Measurements from ENCODE around the gene DNAAF9.

Gene DNAAF9

DNA sequence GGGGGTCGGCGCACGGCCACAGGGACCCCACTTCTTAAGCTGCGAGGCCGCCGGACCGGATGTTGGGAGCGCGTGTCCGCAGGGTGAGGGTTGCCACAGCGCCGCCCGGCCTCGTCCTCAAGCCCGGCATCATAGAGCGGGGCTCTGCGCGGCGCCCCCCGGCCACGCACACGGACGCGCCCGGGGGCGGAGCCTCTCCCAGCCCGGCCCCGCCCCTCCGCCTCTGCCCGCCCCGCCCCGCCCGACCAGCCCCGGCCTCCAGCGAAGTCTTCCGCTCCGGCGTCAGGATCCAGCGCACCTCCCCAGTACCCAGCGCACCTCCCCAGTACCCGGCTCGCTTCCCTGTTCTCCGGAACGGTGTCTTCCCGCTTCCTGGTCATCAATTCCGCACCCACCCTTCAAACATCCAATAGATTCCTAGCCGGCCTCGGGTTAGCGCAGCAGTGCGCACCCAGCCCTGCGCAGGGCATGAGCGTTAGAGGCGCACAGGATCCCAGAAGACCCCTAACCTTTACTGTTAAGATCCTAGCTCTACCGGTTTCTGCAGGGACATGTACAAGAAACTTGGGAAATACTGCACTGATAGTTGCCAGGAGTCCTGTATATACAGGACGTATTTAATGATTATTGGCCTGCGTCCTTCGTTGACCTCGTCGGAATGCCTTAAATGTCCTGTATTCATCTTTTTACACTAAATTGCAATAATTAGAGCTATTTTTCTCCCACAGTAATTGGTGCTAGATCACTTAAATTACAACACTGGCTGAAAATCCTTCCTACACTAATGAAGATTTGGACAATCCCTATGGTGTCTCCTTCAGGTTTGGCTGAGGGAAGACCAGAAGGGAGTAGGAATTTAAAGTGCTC is 535 bp upstream of the DNAAF9 start:
- no peaks in the 10 kb centered on the region for H3K9me3 ChIP-seq (ENCODE audit: control insufficient read depth, low read depth, low read length)
- peaks cover 16% of the 10 kb centered on the region for H3K27me3 ChIP-seq (ENCODE audit: control insufficient read depth, insufficient read depth, low read length)
- peaks cover 7% of the 10 kb centered on the region for H3K4me1 ChIP-seq (ENCODE audit: control insufficient read depth, low read depth, low read length)
- H3K9ac ChIP-seq (ENCODE audit: low read length) = no peak overlapping the region
- H3K4me3 ChIP-seq (ENCODE audit: low read length) = peak overlapping the region; percentile 73
- H3K27ac ChIP-seq (ENCODE audit: low read length) = no peak overlapping the region
- H3K36me3 ChIP-seq (ENCODE audit: control insufficient read depth, low read depth, low read length) = no peaks in the 10 kb centered on the region

DNA sequence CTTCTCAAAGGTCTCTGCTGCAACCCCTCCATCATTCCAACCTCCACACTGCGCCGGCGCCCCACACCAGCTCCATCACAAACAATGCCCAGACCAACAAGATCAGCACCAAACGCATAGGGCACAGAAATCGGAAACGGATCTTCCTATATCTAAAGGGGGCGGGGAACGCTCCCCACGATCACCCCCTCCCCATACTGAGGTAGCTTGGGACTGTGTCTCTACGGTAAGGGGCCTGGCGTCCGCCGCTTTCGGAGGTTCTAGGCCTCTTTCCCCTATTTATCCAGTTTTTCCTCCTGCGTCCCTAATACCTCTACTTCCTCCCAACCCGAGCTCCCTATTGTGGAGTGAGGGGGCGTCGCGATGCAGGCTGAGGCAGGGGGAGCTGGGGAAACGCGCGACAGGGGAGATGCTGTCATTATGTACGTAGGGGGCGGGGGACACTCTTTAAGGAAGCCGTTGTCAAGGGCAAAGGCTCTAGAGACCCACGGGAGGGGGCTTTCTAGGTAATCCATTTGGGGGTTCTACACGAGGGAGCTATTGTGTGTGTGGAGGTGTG is 909 bp downstream of the DNAAF9 start:
- Histone ChIP-seq H3K9ac (ENCODE audit: low read length) (peak overlapping the region; percentile 47), H3K27ac (ENCODE audit: low read length) (no peak overlapping the region), H3K4me3 (ENCODE audit: low read length) (peak overlapping the region; percentile 82), H3K36me3 (ENCODE audit: control insufficient read depth, low read depth, low read length) (no peaks in the 10 kb centered on the region), H3K27me3 (ENCODE audit: control insufficient read depth, insufficient read depth, low read length) (peaks cover 16% of the 10 kb centered on the region), H3K9me3 (ENCODE audit: control insufficient read depth, low read depth, low read length) (no peaks in the 10 kb centered on the region), H3K4me1 (ENCODE audit: control insufficient read depth, low read depth, low read length) (peaks cover 7% of the 10 kb centered on the region)

DNA sequence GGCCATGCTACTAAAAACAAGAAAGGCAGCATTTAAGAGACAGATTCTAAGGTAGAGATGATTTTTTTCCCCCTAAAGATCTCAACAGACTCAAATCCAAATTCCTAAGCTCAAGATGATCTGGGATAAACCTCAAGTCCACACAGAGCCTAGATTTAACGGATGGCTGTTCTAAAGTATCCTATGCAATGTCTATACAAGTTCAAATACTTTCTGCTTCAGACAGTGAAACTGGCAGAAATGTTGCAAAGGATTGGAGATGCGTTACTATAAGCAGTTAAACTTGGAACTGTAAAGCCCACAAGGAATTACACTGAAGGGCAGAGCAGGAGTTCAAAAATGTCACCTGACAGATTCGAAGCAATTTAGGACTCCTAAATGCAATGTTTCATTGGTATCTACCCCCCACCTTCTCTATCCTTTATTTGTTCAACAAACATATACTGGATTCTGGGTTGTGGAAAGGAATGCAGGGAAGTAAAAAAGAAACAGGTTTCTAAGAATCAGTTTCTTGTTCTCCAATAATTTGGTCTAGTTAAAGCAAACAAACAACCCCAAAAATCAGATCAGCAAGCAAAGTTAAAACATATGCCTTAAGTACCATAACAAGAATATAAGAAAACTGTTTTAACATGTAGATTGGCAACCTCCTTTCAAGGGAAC is 1.6 kb downstream of the DNAAF9 start:
- Histone ChIP-seq H3K9ac (ENCODE audit: low read length) (no peak overlapping the region), H3K27me3 (ENCODE audit: control insufficient read depth, insufficient read depth, low read length) (peaks cover 16% of the 10 kb centered on the region), H3K36me3 (ENCODE audit: control insufficient read depth, low read depth, low read length) (no peaks in the 10 kb centered on the region), H3K4me1 (ENCODE audit: control insufficient read depth, low read depth, low read length) (peaks cover 7% of the 10 kb centered on the region), H3K4me3 (ENCODE audit: low read length) (peak overlapping the region; percentile 82), H3K9me3 (ENCODE audit: control insufficient read depth, low read depth, low read length) (no peaks in the 10 kb centered on the region), H3K27ac (ENCODE audit: low read length) (no peak overlapping the region)

DNA sequence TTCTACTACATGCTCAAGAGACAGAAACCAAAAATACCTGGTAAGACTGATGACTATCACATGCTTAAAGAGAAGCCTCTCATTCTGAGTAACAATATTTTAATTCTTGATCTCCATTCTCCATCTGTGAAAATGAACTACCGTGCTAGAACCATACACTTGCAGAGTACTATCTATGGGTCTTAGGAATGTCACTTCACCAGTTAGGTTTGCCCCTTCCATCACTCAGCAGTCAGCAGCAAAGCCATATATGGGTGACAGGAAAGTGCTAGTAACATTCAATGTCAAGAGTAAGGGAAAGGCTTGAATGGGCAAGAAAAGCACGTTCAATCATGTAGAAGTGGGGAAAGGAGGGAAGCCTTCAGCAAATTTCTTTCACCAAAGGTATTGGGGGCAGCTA is 2.3 kb downstream of the DNAAF9 start:
- Histone ChIP-seq H3K27ac (ENCODE audit: low read length) (no peak overlapping the region), H3K4me1 (ENCODE audit: control insufficient read depth, low read depth, low read length) (peaks cover 7% of the 10 kb centered on the region), H3K9ac (ENCODE audit: low read length) (no peak overlapping the region), H3K27me3 (ENCODE audit: control insufficient read depth, insufficient read depth, low read length) (peaks cover 16% of the 10 kb centered on the region), H3K9me3 (ENCODE audit: control insufficient read depth, low read depth, low read length) (no peaks in the 10 kb centered on the region), H3K4me3 (ENCODE audit: low read length) (no peak overlapping the region), H3K36me3 (ENCODE audit: control insufficient read depth, low read depth, low read length) (no peaks in the 10 kb centered on the region)

DNA sequence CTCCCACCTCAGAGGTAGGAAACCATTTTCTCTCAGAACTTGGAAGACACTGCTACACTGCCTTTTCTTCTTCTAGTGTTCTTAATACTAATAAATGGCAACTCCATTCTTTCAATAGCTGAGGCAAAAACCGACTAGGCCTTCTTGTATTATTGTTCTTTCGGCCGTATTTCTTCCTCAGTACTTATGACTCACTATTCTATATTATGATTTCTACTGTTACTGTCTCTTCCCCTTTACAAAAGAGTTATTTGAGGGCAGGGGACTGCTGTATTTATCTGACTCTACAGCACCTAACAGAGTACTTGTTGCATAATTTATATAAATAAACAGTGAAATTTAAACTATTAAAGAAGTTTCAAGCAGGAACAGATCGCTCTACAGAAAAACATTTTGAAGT is 3.1 kb downstream of the DNAAF9 start:
- Histone ChIP-seq H3K4me1 (ENCODE audit: control insufficient read depth, low read depth, low read length) (peaks cover 7% of the 10 kb centered on the region), H3K27me3 (ENCODE audit: control insufficient read depth, insufficient read depth, low read length) (peaks cover 16% of the 10 kb centered on the region), H3K9ac (ENCODE audit: low read length) (no peak overlapping the region), H3K27ac (ENCODE audit: low read length) (no peak overlapping the region), H3K4me3 (ENCODE audit: low read length) (no peak overlapping the region), H3K36me3 (ENCODE audit: control insufficient read depth, low read depth, low read length) (no peaks in the 10 kb centered on the region), H3K9me3 (ENCODE audit: control insufficient read depth, low read depth, low read length) (no peaks in the 10 kb centered on the region)

DNA sequence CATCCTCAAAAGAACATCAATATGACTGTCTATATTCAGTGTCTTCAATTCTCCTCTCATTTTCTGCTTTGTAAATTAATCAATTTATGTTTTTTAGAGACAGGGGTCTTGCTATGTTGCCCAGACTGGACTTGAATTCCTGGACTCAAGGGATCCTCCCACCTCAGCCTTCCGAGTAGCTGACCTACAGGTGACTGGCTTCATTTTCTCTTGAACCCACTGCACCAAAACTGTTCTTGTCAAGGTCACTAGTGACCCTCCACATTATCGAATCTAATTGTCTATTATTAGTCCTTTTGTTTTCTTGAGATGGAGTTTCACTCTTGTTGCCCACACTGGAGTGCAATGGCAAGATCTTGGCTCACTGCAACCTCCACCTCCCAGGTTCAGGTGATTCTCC is 3.7 kb downstream of the DNAAF9 start:
- Histone ChIP-seq H3K9ac (ENCODE audit: low read length) (no peak overlapping the region), H3K27me3 (ENCODE audit: control insufficient read depth, insufficient read depth, low read length) (peaks cover 16% of the 10 kb centered on the region), H3K4me1 (ENCODE audit: control insufficient read depth, low read depth, low read length) (peaks cover 7% of the 10 kb centered on the region), H3K9me3 (ENCODE audit: control insufficient read depth, low read depth, low read length) (no peaks in the 10 kb centered on the region), H3K4me3 (ENCODE audit: low read length) (no peak overlapping the region), H3K36me3 (ENCODE audit: control insufficient read depth, low read depth, low read length) (no peaks in the 10 kb centered on the region), H3K27ac (ENCODE audit: low read length) (no peak overlapping the region)

DNA sequence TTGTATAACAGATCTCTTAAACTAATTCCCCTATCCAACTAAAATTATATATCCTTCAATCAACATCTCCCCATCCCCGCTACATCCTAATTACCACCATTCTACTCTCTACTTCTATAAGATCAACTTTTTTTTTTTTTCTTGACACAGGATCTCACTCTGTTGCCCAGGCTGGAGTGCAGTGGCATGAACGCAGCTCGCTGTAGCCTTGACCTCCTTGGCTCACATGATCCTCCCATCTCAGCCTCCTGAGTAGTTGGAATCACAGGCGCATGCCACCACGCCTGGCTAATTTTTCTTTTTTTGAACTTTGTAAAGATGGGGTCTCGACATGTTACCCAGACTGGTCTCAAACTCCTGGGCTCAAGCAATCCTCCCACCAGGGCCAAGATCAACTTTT is 5.0 kb downstream of the DNAAF9 start:
- H3K27me3 ChIP-seq (ENCODE audit: control insufficient read depth, insufficient read depth, low read length) = peaks cover 16% of the 10 kb centered on the region
- no peak overlapping the region for H3K27ac ChIP-seq (ENCODE audit: low read length)
- H3K4me3 ChIP-seq (ENCODE audit: low read length) = no peak overlapping the region
- no peaks in the 10 kb centered on the region for H3K36me3 ChIP-seq (ENCODE audit: control insufficient read depth, low read depth, low read length)
- H3K4me1 ChIP-seq (ENCODE audit: control insufficient read depth, low read depth, low read length) = peaks cover 3% of the 10 kb centered on the region
- no peaks in the 10 kb centered on the region for H3K9me3 ChIP-seq (ENCODE audit: control insufficient read depth, low read depth, low read length)
- no peak overlapping the region for H3K9ac ChIP-seq (ENCODE audit: low read length)

DNA sequence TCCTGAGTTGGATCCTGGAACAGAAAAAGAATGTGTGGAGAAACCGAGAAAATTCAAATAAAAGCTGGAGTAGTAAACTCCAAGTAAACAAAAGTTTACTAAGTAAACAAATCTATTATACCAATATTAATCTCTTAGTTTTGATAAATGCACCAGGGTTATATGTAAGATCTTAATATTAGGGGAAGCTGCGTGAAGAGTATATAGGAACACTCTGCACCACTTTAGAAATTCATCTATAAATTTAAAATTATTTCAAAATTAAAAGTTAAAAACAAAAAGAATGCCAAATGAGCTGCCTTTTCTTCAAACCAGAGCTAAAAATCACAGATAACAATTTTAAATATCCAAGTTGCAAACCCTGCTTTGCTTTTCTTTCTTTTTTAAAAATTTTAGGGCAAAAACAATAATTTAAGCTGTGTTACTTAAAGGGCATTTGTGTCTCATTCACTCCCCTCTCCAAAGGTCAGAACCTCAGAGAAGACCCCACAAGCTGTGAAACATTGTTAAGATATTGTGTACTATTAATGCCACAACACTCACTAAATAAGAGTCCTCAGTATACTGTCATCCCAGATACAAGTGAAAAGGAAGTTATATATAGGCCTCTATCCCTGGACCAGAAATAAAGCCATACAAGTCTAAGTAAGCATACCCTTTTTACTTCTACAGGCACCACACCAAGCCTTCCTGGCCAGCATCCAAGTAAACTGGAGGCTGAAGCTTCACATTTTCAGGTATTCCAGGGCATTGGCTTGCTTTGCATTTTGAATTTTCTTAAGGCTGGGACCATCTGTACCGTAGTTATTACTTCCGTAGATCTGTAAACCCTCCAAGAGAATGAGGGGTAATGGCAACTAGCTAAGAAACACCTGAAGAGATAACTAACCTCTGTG is 7.0 kb downstream of the DNAAF9 start:
- H3K27me3 ChIP-seq (ENCODE audit: control insufficient read depth, insufficient read depth, low read length) = peaks cover 1% of the 10 kb centered on the region
- no peak overlapping the region for H3K9ac ChIP-seq (ENCODE audit: low read length)
- H3K9me3 ChIP-seq (ENCODE audit: control insufficient read depth, low read depth, low read length) = no peaks in the 10 kb centered on the region
- no peaks in the 10 kb centered on the region for H3K4me1 ChIP-seq (ENCODE audit: control insufficient read depth, low read depth, low read length)
- H3K4me3 ChIP-seq (ENCODE audit: low read length) = no peak overlapping the region
- H3K36me3 ChIP-seq (ENCODE audit: control insufficient read depth, low read depth, low read length) = no peaks in the 10 kb centered on the region
- no peak overlapping the region for H3K27ac ChIP-seq (ENCODE audit: low read length)

DNA sequence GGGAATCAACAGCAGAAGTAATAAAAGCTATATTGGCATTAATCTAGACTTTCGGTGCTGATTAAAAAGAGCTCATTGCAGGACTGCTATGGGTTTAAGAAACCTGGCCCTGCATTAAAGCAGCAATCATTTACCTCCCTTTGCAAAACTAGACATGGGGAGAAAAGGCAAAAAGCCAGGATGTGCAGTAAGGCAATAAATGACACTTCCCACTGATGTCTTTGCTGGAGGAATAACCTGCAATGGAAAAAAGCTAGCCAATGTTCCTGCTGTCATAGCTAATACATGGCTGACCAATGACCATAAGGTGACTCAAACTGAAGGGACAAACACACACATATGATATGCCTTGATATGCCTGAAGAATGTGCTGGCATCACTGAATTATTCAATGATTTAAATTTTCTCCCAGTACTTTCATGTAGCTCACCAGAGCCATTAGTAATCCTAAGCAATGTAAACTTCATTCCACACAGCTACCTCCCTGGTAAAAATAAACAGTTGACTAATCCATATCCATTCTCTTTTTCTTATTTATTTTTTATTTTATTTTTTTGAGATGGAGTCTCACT is 8.7 kb downstream of the DNAAF9 start:
- no peaks in the 10 kb centered on the region for H3K36me3 ChIP-seq (ENCODE audit: control insufficient read depth, low read depth, low read length)
- H3K4me3 ChIP-seq (ENCODE audit: low read length) = no peak overlapping the region
- no peak overlapping the region for H3K9ac ChIP-seq (ENCODE audit: low read length)
- no peaks in the 10 kb centered on the region for H3K27me3 ChIP-seq (ENCODE audit: control insufficient read depth, insufficient read depth, low read length)
- no peak overlapping the region for H3K27ac ChIP-seq (ENCODE audit: low read length)
- no peaks in the 10 kb centered on the region for H3K4me1 ChIP-seq (ENCODE audit: control insufficient read depth, low read depth, low read length)
- no peaks in the 10 kb centered on the region for H3K9me3 ChIP-seq (ENCODE audit: control insufficient read depth, low read depth, low read length)

DNA sequence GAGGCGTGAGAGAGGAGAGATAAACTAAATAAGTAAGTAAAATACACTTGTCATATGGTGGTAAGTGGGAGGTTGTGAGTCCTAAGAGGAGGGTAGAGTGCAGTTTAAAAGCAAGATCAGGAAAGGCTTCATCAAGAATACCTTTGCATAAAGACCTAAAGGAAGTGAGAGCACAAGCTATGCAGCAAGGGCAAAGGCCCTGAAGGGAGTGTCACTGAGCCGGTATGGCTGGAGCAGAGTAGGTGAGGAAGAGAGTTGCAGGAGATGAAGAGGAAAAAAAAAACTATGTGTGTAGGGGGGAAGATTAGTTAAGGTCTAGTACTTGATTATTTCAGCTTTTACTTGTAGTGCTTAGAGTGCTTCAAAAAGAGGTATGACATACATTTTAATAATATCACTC is 11.0 kb downstream of the DNAAF9 start:
- H3K9me3 ChIP-seq (ENCODE audit: control insufficient read depth, low read depth, low read length) = no peaks in the 10 kb centered on the region
- no peaks in the 10 kb centered on the region for H3K36me3 ChIP-seq (ENCODE audit: control insufficient read depth, low read depth, low read length)
- H3K9ac ChIP-seq (ENCODE audit: low read length) = no peak overlapping the region
- no peak overlapping the region for H3K4me3 ChIP-seq (ENCODE audit: low read length)
- no peak overlapping the region for H3K27ac ChIP-seq (ENCODE audit: low read length)
- no peaks in the 10 kb centered on the region for H3K27me3 ChIP-seq (ENCODE audit: control insufficient read depth, insufficient read depth, low read length)
- no peaks in the 10 kb centered on the region for H3K4me1 ChIP-seq (ENCODE audit: control insufficient read depth, low read depth, low read length)

DNA sequence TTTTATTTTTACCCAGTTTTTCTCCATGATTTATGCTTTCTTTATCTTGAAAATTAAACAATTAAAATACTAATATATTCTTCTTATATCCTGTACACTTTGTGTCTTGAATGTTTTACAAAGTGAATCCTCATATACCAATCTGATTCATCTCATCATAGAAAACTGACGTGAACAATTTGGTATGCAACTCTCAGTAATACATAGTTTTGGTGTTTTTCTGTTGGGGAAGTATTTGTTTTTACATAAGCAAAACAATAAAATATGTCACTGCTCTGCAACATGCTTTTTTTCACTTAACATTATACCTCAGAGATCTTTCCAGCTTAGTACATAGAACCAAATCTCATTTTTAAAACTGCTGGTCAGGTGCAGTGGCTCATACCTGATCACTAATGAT is 14.7 kb downstream of the DNAAF9 start:
- H3K27ac ChIP-seq (ENCODE audit: low read length) = no peak overlapping the region
- H3K27me3 ChIP-seq (ENCODE audit: control insufficient read depth, insufficient read depth, low read length) = no peaks in the 10 kb centered on the region
- no peak overlapping the region for H3K4me3 ChIP-seq (ENCODE audit: low read length)
- H3K36me3 ChIP-seq (ENCODE audit: control insufficient read depth, low read depth, low read length) = no peaks in the 10 kb centered on the region
- no peak overlapping the region for H3K9ac ChIP-seq (ENCODE audit: low read length)
- H3K9me3 ChIP-seq (ENCODE audit: control insufficient read depth, low read depth, low read length) = no peaks in the 10 kb centered on the region
- H3K4me1 ChIP-seq (ENCODE audit: control insufficient read depth, low read depth, low read length) = no peaks in the 10 kb centered on the region

Data from iPS-18a (cell line).